Thoracic aorta (tissue), 2 donors: ENCODE results near the gene ARHGAP24. TPM values are rescaled to one million over a fixed set of nuclear protein-coding genes. Genes with fewer than 3 reads are reported as not detected.

ENCODE experiments used
- ATAC-seq: fragments of 150-250 bp; one replicate; pipeline ENCODE4 v1.8.0; 2017; ENCODE audit warnings: low read depth; ENCODE audit not compliant: insufficient number of reproducible peaks, low FRiP score
- DNase-seq: peaks from one replicate; pipeline ENCODE4 v3.0.0-alpha.2; 2020; ENCODE audit warnings: low spot score
- H3K27ac ChIP-seq, 2 donors: fragments of 200-600 bp; sonication (generic); 1 replicate in 1 of 2; 2 replicates in 1 of 2; pipeline ENCODE4 v1.5.1; 2016; ENCODE audit warnings: mild to moderate bottlenecking in 2 of 2, moderate library complexity in 2 of 2
- H3K27me3 ChIP-seq: fragments of 200-600 bp; sonication (generic); replicated peaks from 2 replicates; pipeline ENCODE4 v1.6.0; 2016; ENCODE audit warnings: mild to moderate bottlenecking; ENCODE audit not compliant: insufficient read depth
- H3K36me3 ChIP-seq: fragments of 200-600 bp; sonication (generic); one replicate; pipeline ENCODE4 v1.5.1; 2016
- H3K4me1 ChIP-seq, 2 donors: fragments of 200-600 bp; sonication (generic); 1 replicate in 1 of 2; 2 replicates in 1 of 2; pipeline versions ENCODE4 v1.5.1 to v1.6.0; 2016; ENCODE audit warnings: low read depth in 2 of 2, mild to moderate bottlenecking in 1 of 2; ENCODE audit not compliant: control insufficient read depth in 1 of 2
- H3K4me3 ChIP-seq: fragments of 200-600 bp; sonication (generic); 2 replicates; pipeline ENCODE4 v1.5.1; 2016; ENCODE audit warnings: mild to moderate bottlenecking
- H3K9me3 ChIP-seq: fragments of 200-600 bp; sonication (generic); 2 replicates; pipeline ENCODE4 v1.5.1; 2016
- total RNA-seq, 2 donors: library from RNA; depleted of rRNA; stranded (reverse); fragments of >200 nt; gene quantifications; one replicate each; pipeline versions ENCODE4 v1.1.0 to v1.2.3, GENCODE V29; 2016
- TF ChIP-seq, protein P1 (sequence below): fragments of 200-600 bp; sonication (generic); IDR thresholded peaks from one replicate; pipeline ENCODE4 v1.5.1; 2019; ENCODE audit warnings: antibody characterized with exemption

Gene ARHGAP24
- total RNA-seq, 2 donors from 2014 or later = 30.1 to 43.6 TPM

DNA sequence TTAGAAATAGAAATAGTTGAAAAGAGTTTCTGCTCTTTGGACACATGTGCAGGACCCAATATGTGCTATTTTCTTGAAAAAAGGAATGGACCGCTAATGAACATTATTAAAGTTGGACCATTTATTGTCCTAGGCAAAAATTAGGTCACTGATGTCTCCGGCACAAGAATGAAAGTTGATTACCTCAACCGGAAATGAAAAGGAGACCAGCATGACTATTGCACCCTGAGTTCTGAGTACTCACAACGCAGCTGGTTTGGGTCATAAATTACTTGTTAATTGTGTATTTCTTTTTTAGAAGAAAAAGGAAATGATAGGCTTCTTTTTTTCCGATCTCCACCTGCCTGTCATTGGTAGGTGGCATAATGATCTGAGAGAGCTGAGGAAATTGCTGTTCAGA lies 232.7 kb downstream of the ARHGAP24 start:
- ATAC-seq (no peak), DNase-seq (no peak)
- H3K9me3 ChIP-seq = no peaks in the 10 kb centered on the region
- H3K27me3 ChIP-seq = no peaks in the 10 kb centered on the region
- no peaks in the 10 kb centered on the region for H3K36me3 ChIP-seq
- no peak overlapping the region for H3K4me3 ChIP-seq
- no peaks in the 10 kb centered on the region for H3K4me1 ChIP-seq
- TF ChIP-seq, protein P1, sequence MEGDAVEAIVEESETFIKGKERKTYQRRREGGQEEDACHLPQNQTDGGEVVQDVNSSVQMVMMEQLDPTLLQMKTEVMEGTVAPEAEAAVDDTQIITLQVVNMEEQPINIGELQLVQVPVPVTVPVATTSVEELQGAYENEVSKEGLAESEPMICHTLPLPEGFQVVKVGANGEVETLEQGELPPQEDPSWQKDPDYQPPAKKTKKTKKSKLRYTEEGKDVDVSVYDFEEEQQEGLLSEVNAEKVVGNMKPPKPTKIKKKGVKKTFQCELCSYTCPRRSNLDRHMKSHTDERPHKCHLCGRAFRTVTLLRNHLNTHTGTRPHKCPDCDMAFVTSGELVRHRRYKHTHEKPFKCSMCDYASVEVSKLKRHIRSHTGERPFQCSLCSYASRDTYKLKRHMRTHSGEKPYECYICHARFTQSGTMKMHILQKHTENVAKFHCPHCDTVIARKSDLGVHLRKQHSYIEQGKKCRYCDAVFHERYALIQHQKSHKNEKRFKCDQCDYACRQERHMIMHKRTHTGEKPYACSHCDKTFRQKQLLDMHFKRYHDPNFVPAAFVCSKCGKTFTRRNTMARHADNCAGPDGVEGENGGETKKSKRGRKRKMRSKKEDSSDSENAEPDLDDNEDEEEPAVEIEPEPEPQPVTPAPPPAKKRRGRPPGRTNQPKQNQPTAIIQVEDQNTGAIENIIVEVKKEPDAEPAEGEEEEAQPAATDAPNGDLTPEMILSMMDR = no peak
- no peak overlapping the region for H3K27ac ChIP-seq

DNA sequence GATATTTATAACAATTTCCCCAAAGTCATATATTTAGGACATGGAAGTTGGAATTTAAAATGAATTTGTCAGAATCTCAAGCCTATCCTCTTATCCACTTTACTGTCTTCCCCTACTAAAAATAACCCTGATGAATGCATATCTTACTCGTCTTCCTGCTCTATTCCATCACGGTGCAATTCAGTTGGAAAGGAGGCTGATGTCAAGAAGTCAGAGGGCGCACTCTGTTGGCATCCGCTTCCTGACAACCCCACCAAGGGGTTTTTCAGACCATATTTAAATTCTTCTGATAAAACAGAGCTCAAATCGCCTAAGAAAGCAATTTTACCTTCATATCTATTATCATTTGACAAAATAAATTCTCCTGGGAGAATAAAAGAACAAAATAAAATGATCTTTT lies 233.5 kb downstream of the ARHGAP24 start:
- ATAC-seq (no peak), DNase-seq (no peak)
- no peaks in the 10 kb centered on the region for H3K4me1 ChIP-seq
- no peak overlapping the region for H3K4me3 ChIP-seq
- H3K27ac ChIP-seq = no peak overlapping the region
- H3K9me3 ChIP-seq = no peaks in the 10 kb centered on the region
- H3K27me3 ChIP-seq = no peaks in the 10 kb centered on the region
- TF ChIP-seq, protein P1 = no peak
- H3K36me3 ChIP-seq = no peaks in the 10 kb centered on the region

DNA sequence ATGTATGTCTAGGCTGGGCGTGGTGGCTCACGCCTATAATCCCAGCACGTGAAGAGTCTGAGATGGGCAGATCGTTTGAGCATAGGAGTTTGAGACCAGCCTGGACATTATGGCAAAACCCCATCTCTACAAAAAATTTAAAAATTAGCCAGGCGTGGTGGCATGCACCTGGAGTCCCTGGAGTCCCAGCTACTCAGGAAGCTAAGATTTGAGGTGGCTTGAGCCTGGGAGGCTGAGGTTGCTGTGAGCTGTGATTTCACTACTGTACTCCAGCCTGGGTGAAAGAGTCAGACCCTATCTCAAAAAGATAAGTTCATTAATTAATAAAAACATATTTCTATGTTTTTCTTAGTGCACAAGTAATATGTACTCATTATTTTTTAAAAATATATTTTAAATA lies 238.1 kb downstream of the ARHGAP24 start:
- Histone ChIP-seq H3K4me3 (no peak overlapping the region), H3K27ac (no peak overlapping the region), H3K36me3 (no peaks in the 10 kb centered on the region), H3K4me1 (no peaks in the 10 kb centered on the region), H3K27me3 (no peaks in the 10 kb centered on the region), H3K9me3 (no peaks in the 10 kb centered on the region)
- TF ChIP-seq, protein P1 = no peak
- no peak for DNase-seq
- no peak for ATAC-seq

DNA sequence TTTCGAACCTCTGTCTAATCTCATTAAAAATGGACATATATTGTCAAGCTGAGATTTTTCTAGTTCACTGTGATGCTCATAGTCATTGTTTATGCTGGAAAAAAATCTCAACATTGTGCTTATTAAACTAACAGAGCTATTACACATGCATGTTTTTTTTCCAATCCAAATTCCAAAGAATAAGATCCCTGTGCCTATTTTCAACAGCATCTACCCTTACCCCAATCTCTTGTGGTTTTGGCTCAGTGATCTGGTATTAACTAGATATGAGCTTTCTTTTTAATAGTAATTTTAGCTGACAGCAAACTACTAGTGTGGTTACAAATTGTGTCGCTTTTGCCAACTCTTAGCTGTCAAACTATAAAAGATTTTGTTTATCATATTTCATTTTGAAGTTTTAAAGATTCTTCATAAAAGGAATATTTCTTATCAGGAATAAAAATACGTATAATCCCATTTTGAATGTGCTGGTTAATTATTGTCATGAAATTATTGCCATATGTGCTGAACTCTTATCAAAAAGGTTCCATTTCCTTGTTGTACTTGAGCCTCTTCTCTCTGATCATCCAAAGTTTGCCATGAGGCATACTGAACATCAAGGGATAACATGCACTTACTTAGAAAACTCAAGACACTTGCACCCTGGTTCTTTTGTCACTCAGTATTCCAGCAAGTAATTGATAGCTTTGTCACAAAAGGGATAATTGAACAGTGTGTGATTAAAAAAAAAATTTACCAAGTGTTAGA lies 241.2 kb downstream of the ARHGAP24 start:
- H3K27ac ChIP-seq = no peak overlapping the region
- no peaks in the 10 kb centered on the region for H3K27me3 ChIP-seq
- H3K9me3 ChIP-seq = no peaks in the 10 kb centered on the region
- TF ChIP-seq, protein P1 = no peak
- ATAC-seq (no peak), DNase-seq (no peak)
- no peaks in the 10 kb centered on the region for H3K4me1 ChIP-seq
- no peaks in the 10 kb centered on the region for H3K36me3 ChIP-seq
- no peak overlapping the region for H3K4me3 ChIP-seq

DNA sequence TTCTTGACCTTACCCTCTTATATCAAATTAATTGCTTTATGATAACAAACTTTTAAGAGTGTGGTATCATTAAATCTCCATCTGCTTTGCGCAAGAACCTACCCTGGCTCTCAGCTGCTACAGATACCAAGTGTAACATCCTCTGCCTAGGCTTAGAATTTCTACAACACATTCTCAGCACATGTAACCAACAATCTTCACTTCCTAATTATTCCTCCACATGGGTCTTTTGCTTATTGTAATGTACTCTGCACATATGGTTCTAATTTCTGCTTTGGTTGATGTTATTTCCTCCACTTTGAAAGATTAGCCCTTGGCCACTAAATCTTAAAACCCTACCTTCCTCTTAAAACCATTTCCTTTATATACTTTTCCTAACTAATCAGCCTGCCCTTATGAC lies 242.4 kb downstream of the ARHGAP24 start:
- TF ChIP-seq, protein P1 = no peak
- H3K4me1 ChIP-seq = no peaks in the 10 kb centered on the region
- no peak overlapping the region for H3K27ac ChIP-seq
- H3K36me3 ChIP-seq = no peaks in the 10 kb centered on the region
- ATAC-seq (no peak), DNase-seq (no peak)
- H3K27me3 ChIP-seq = no peaks in the 10 kb centered on the region
- H3K4me3 ChIP-seq = no peak overlapping the region
- H3K9me3 ChIP-seq = no peaks in the 10 kb centered on the region
